SW480 (cell line): ENCODE measurements around the gene N4BP3.
"Not testable (repeated sequence)": the region's sequence is repeated elsewhere in the genome, so short reads cannot be mapped to it uniquely, and the experiment has no call there.

Experiments
- DNase-seq: peaks from one replicate; pipeline ENCODE4 v3.0.0-alpha.2; 2016; ENCODE audit warnings: low spot score

Gene N4BP3

DNA sequence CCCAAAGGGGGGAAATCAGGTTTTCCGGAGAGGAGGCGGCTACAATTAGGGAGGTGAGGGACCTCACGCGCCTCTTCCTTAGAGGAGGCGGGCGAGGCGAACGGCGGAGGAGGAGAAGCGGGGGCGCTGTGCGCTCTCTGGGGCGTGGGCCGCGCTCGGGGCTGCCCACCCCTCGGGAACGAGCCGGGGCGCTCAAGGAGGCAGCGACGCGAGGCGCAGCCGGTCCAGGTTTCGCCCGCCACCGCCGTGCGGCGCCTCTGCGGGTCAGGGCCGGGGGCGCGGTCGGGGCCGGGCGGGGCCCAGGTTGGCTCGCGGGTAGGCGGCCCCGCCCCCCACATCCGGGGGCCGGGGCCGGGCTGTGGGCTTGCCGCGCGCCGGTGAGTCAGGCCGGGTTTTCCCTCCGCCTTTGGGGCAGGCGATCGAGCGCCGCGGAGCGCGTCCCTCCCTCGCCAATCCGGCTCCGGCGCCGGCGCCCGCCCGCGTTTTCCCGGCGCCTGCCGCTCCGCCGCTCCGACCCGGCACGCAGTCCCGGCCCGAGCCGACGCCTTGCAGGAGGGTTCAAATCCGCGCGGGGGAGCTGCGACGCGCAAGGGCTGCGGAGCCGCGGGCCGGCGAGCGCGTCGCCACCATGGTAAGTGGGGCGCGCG, at the start of gene N4BP3:
Gene N4BP3 (plus strand): TSS at position 392 of the 647 bp plus-strand sequence. CDS start 6,052 bp downstream, outside the sequence.
- DNase-seq: peak; percentile 77

DNA sequence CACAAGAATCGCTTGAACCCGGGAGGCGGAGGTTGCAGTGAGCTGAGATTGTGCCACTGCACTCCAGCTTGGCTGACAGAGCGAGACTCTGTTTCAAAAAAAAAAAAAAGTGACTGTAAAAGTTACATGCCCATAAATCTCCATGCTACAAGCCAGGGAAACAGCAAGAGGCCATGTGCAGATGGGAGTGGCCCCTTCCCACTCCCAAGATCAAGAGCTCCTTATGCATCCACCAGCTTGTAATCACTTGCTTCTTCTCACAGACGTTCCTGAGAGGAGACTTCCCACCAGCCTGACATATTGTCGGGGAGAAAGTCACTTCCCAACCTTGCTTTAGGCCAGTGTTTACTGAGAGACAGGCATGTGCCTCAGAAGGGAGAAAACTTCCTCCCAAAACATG, 45.6 kb upstream of the N4BP3 start:
- no peak for DNase-seq

GRCh38 chr5:178068293-178068692, 45.0 kb upstream of the N4BP3 start:
- peak; percentile 58 for DNase-seq

DNA sequence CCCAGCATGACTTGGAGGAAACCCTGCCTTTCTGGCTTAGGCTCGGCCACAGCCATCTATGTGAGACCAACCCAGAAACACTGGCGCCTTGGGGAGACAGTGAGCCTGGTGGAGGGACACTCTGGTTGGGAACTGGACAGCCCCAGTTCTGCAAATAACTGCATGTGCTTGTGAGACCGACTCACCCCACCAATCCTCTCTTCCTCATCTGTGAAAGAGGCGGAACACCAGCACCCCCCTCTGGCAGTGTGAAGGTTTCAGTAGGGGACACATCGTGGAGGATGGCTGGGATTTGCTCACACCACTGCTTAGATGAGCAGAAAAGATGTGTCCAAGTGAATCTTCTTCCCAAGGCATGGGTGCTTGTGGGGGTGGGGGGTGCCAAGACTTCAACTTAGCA, 43.4 kb upstream of the N4BP3 start:
- peak; percentile 44 for DNase-seq

DNA sequence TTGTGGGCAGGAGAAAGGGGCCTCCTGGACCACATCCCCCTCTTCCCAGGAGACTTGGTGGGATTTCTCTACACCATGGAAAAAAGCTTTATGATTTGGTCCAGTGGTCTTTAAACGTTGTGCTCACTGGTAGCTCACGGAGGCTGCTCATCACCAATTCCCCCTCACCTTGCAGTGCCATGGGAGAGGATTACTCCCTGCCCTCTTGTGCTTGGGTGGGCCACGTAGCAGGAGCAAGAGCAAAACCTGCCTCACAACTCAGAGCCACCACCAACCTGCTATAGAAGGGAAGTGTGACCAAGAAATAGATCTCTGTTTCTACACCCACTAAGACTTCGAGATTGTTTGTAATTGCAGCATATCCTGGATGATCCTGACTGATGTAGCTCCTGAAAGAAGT, 42.2 kb upstream of the N4BP3 start:
- no peak for DNase-seq

DNA sequence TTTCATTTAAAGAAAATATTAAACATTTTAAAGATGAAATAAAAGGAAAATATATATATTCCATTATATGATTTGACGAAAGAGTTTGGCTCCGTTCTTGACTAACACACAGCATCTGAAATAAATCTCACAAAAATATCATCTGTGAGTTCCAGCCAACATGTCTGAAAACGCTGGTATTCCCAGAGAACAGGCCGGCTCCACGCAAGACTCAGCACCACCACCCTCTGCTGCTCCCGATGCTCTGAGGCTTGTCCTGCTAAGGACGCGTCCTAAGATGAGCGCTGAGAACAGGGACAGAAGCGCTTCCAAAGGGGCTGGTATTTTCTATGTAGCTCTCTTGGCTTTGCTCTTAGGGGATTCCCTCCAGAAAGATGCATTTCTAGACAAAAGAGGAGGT, 40.6 kb upstream of the N4BP3 start:
- DNase-seq: no peak

- peak; percentile 99 for DNase-seq
Observed at GRCh38 chr5:178074266-178074952, 38.9 kb upstream of the N4BP3 start.

DNA sequence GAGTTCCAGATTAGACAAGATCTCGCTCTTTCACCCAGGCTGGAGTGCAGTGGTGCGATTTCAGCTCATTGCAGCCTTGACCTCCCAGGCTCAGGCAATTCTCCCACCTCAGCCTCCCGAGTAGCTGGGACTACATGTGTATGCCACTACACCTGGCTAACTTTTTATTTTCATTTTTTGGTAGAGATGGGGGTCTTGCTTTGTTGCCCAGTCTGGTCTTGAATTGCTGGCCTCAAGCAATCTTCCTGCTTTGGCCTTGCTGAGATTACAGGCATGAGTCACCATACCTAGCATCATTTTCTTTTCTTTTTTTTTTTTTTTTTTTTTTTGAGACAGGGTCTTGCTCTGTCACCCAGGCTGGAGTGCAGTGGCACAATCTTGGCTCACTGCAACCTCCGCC, 36.4 kb upstream of the N4BP3 start:
- DNase-seq: not testable (repeated sequence)

- DNase-seq: no peak
Observed at GRCh38 chr5:178077751-178078150, 35.6 kb upstream of the N4BP3 start.

GRCh38 chr5:178078197-178079010, 34.9 kb upstream of the N4BP3 start:
- DNase-seq: peak; percentile 88

DNA sequence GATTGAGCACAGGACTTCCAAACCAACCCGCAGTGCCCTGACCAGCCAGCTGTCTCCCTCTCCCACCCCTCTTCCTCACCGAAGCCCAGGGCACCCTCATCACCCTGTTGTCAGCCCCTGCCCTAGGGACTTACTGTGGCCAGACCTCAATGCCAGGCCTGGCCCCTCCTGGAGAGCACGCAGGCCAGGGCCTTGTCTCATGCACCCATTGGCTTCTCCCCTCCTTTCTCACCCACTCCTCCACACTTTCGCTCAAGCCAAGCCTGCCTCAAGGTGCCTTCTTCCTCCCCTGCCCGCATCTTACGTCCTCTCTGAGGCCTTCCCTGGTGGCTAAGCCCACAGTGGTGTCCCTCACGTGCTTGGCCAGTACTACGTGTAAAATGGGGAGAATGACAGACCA, 33.3 kb upstream of the N4BP3 start:
- DNase-seq: no peak

- DNase-seq: no peak
Observed at GRCh38 chr5:178080618-178081410, 32.5 kb upstream of the N4BP3 start.

- DNase-seq: no peak
Observed at GRCh38 chr5:178081571-178082243, 31.6 kb upstream of the N4BP3 start.

DNA sequence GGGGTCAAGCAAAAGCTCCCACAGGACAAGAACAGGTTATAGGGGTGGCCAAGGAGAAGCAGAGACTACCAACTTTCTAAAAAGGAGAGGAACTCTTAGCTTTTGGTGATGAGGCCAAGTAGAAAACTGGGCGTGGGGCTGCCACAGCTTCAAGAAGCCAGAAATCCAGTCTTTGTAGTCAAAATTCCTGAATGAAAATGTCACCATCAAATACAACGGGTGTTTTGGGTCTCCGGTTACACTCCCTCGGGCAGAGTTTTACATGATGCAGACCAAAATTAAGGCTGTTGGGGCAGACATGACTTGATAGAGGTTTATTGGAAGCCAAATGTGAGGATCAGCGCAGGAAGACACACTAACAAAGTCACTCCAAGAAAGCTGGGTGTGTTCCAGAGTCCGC, 29.4 kb upstream of the N4BP3 start:
- no peak for DNase-seq

DNA sequence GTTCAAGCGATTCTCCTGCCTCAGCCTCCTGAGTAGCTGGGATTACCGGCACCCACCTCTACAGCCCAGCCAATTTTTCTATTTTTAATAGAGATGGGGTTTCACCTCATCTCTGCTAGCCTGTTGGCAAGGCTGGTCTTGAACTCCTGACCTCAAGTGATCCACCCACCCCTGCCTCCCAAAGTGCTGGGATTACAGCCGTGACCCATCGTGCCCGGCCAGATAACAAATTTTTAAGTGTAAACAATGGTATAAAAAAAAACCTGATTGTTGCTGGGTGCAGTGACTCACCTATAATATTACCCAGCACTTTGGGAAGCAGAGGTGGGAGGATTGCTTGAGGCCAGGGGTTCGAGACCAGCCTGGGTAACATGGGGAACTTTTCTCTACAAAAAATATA, 28.0 kb upstream of the N4BP3 start:
- no peak for DNase-seq

- peak; percentile 56 for DNase-seq
Observed at GRCh38 chr5:178086266-178086665, 27.1 kb upstream of the N4BP3 start.

GRCh38 chr5:178087199-178087598, 26.1 kb upstream of the N4BP3 start:
- DNase-seq: not testable (repeated sequence)

DNA sequence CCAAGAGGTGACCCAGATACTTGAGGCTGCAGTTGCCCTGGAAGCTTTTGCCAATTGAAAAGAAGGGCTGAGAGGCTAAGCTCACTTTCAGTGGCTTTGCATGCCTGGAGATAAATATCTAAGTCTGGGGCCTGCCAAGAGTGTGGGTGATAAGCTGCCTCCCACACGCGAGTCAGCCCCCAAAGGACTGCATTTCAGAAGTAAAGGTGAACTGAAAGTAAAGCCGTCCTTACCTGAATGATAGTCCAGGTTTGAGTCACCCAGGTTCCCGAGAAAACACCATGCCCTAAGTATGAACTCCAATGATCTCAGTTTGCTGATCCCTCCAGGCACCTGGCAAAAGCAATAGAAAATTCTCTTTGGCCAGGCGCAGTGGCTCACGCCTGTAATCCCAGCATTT, 22.5 kb upstream of the N4BP3 start:
- no peak for DNase-seq

GRCh38 chr5:178093134-178093533, 20.2 kb upstream of the N4BP3 start:
- no peak for DNase-seq

GRCh38 chr5:178094345-178094744, 19.0 kb upstream of the N4BP3 start:
- DNase-seq: no peak

DNA sequence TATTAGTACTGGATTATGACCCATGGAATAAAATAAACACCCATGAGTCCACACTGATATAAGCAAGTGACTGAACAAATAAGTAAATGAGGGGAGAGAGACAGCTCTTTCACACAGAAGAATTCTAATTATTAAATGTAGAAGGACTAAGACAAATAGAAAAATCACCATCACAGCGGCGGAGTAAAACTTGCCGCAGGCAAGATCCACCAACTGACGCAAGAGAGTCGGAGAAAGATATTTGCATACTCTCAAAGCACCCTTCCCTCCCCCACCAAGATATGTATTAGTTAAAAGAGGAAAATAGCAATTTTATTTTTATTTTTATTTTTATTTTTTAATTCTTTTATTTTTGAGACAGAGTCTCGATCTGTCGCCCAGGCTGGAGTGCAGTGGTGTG, 14.6 kb upstream of the N4BP3 start:
- no peak for DNase-seq

DNA sequence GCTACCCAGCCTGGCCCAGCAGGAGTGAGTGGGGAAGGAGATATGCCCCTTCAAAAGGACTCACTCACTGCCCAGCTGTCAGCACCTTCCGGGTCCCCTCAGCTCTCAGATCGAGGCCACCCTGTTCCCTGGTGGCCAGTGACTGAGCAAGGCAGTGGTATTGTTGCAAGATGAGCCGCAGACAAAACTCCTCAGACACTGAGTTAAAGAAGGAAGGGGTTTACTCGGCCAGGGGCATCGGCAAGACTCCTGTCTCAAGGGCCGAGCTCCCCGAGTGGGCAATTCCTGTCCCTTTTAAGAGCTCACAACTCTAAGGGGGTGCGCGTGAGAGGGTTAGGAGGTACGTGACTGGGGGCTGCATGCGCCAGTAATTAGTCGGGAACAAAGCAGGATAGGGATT, 9.7 kb upstream of the N4BP3 start:
- DNase-seq: no peak
